AG04450 (cell line): ENCODE measurements around the gene BANF1. TPM values are rescaled to one million over a fixed set of nuclear protein-coding genes. Genes with fewer than 3 reads are reported as not detected.

Experiments
- CTCF ChIA-PET: fragments of 300-600, 350-600 bp; formaldehyde crosslinking; extraction: SDS; loops from one replicate; lab custom pipeline; 2022; ENCODE audit warnings: antibody characterized with exemption, inconsistent platforms; lab: Charles Lee
- POLR2A ChIA-PET: fragments of 350-600 bp; formaldehyde crosslinking; extraction: SDS; loops from one replicate; lab custom pipeline; 2021; ENCODE audit warnings: antibody characterized with exemption, inconsistent platforms; lab: Yijun Ruan, JAX
- DNase-seq: peaks from one replicate; pipeline ENCODE4 v3.0.0-alpha.2; 2011; ENCODE audit warnings: low read depth, low spot score
- H3K27ac ChIP-seq: one replicate; pipeline ENCODE4 v1.5.1; 2012; ENCODE audit warnings: low read depth, low read length, control low read depth
- H3K27me3 ChIP-seq: one replicate; pipeline ENCODE4 v1.6.0; 2012; ENCODE audit warnings: low read length; ENCODE audit not compliant: control insufficient read depth, insufficient read depth
- H3K4me3 ChIP-seq: 2 replicates; pipeline ENCODE4 v1.5.1; 2011; ENCODE audit warnings: mild to moderate bottlenecking, low read depth, low read length, control low read depth
- H3K9me3 ChIP-seq: 2 replicates; pipeline ENCODE4 v1.5.1; 2012; ENCODE audit warnings: low read length; ENCODE audit not compliant: control insufficient read depth, insufficient read depth
- CTCF ChIP-seq: IDR thresholded peaks from 2 replicates; pipeline ENCODE4 v1.5.1; 2011; ENCODE audit warnings: low read depth, low read length, control low read depth, inconsistent platforms
- polyA plus RNA-seq: library from polyadenylated mRNA; depleted of rRNA; stranded (reverse); fragments of >200 nt; gene quantifications from 2 replicates; pipeline ENCODE4 v1.2.3, GENCODE V29; 2011

The BANF1 gene
- polyA plus RNA-seq, 1 experiment: 227 TPM

DNA sequence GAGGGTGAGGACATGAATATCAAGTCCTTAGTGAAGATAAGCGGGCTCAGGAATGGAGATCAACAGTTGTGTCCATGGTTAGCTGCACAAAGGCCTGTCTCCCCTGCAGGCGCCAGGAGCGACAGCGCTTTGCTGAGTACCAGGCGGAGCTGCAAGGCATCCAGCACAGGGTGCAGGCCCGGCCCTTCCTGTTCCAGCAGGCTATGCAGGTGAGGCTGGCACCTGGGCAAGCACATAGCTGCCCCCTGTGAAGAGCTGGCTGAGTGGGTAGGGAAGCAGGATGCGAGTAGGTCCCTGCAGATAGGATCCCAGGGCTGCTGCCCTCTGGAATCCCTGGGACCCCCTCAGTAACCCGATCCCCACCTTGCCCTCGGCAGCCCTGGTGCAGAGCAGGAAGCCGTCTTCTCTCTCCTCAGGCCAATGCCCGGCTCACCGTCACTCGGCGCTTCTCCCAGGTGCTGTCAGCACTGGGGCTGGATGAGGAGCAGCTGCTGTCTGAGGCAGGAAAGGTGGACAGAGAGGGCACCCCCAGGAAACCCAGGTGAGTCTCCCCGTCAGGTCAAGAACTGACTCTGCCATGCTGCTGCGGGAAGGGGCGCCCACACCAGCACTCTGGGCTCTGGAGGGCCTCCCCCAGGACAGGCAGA is 43.4 kb upstream of the BANF1 start:
- H3K9me3 ChIP-seq: no peaks in the 10 kb centered on the region
- ChIA-PET POLR2A (no interaction called here), CTCF (interaction anchor here (0.9 to 1.1 kb wide), 2 partner anchors 71 to 74 kb away, joined by 5 read pairs; partner anchors contain the start of gene FIBP)
- TF ChIP-seq CTCF: no peak
- no peak overlapping the region for H3K27ac ChIP-seq
- H3K4me3 ChIP-seq: no peak overlapping the region
- H3K27me3 ChIP-seq: no peaks in the 10 kb centered on the region
- DNase-seq: no peak

- DNase-seq: no peak
- peak overlapping the region; percentile 89 for H3K4me3 ChIP-seq
- no peak for TF ChIP-seq CTCF
- peak overlapping the region; percentile 85 for H3K27ac ChIP-seq
- CTCF ChIA-PET: interaction anchor here (2.6 to 3.1 kb wide), 2 partner anchors 72 to 76 kb away, joined by 8 to 21 read pairs; partner anchors contain the start of gene FIBP
- no peaks in the 10 kb centered on the region; the same call in 1 of the 2 replicates for H3K9me3 ChIP-seq
- no peaks in the 10 kb centered on the region for H3K27me3 ChIP-seq
- POLR2A ChIA-PET: interaction anchor here (0.7 to 1.6 kb wide), 7 partner anchors 10 to 307 kb away, joined by 3 to 8 read pairs (median 5); partner anchors contain the start of genes BANF1, CCDC85B and EIF1AD
Observed at GRCh38 chr11:65960824-65961266, 41.5 kb upstream of the BANF1 start.

GRCh38 chr11:65961267-65962140 is 40.8 kb upstream of the BANF1 start, which contains the start of gene SART1:
Gene SART1, plus strand, starts transcription at chr11:65961734. Its CDS starts 47 bp downstream, at chr11:65961781.
- DNase-seq: peak; percentile 95
- Histone ChIP-seq H3K27ac (peak within 1 kb of the TSS; percentile 85), H3K9me3 (no peaks in the 10 kb centered on the region; the same call in 1 of the 2 replicates), H3K27me3 (no peaks in the 10 kb centered on the region), H3K4me3 (peak within 1 kb of the TSS; percentile 89)
- ChIA-PET POLR2A (interaction anchor here (1.0 to 1.6 kb wide), 5 partner anchors 10 to 102 kb away, joined by 3 to 5 read pairs (median 5); partner anchors contain the start of genes BANF1, CCDC85B and EIF1AD), CTCF (interaction anchor here (0.6 to 3.1 kb wide), 3 partner anchors 73 to 298 kb away, joined by 4 to 21 read pairs (median 8); partner anchors contain the start of gene FIBP)
- TF ChIP-seq CTCF: no peak

DNA sequence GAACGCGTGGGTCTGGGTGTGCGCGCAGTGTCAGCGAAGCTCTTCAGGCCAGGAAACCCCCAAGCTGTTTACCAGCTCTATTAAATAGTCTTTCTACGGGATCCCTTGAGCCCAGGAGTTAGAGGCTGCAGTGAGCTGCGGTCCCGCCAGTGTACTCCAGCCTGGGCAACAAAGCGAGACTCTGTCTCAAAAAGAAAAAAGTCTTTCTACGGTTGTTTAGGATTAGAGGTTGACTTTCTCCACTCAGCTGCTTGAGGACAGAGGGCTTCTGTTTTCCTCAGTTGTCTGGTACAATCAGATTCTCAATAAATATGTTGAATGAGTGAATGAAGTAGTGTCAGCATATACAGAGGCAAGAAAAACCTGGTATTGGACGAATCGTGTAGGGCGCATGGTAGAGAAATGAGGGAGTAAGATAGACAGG is 40.1 kb upstream of the BANF1 start:
- POLR2A ChIA-PET: interaction anchor here (1.1 to 1.6 kb wide), 3 partner anchors 9 to 47 kb away, joined by 4 to 5 read pairs (median 5); partner anchors contain the start of genes BANF1 and EIF1AD
- H3K27ac ChIP-seq: peak overlapping the region; percentile 21

More for the DNA sequence above, 40.1 kb upstream of the BANF1 start:
- Histone ChIP-seq H3K9me3 (no peaks in the 10 kb centered on the region; the same call in 1 of the 2 replicates), H3K4me3 (peak overlapping the region; percentile 89), H3K27me3 (no peaks in the 10 kb centered on the region)
- DNase-seq: no peak
- CTCF ChIA-PET: interaction anchor here (0.6 to 3.1 kb wide), 2 partner anchors 74 to 298 kb away, joined by 4 to 21 read pairs; partner anchors contain the start of gene FIBP
- no peak for TF ChIP-seq CTCF
